ENCODE data around the gene TLR4. TPM values are rescaled to one million over a fixed set of nuclear protein-coding genes. Genes with fewer than 3 reads are reported as not detected.
A peak's percentile ranks its signal among the peaks of the same experiment; 100 is the strongest.

Gene TLR4
- total RNA-seq, 1 experiment from 2014 or later: not detected

- H3K27ac ChIP-seq (ENCODE audit: low read depth, low read length, poor library complexity, severe bottlenecking): peak overlapping the region; percentile 15
- intact Hi-C loops (cut with micrococcal nuclease; ENCODE audit: unreplicated experiment): no loop called here
- no peak overlapping the region for H3K4me3 ChIP-seq (ENCODE audit: low read depth, low read length, poor library complexity, severe bottlenecking)
- no peaks in the 10 kb centered on the region for H3K27me3 ChIP-seq (replicated peaks; ENCODE audit: insufficient read depth, low read depth, low read length, poor library complexity)
- no TSS peak for BruUV-seq (replicated peaks)
- H3K36me3 ChIP-seq (ENCODE audit: insufficient read depth, low read length, poor library complexity, severe bottlenecking): no peaks in the 10 kb centered on the region
- CTCF ChIA-PET: no interaction called here
- H3K4me1 ChIP-seq (ENCODE audit: insufficient read depth, low read length, poor library complexity, severe bottlenecking): peaks cover 4% of the 10 kb centered on the region
- H3K9me3 ChIP-seq (ENCODE audit: low read depth, low read length, poor library complexity, severe bottlenecking): no peaks in the 10 kb centered on the region
- peak; percentile 88 for DNase-seq (ENCODE audit: low spot score)
- POLR2A ChIA-PET (ENCODE audit: low non-redundant PET): no interaction called here
- no peak for TF ChIP-seq EZH2 (IDR thresholded peaks at IDR 0.05; ENCODE audit: borderline replicate concordance, low read depth, low read length, poor library complexity, severe bottlenecking)
- TF ChIP-seq, protein P1, sequence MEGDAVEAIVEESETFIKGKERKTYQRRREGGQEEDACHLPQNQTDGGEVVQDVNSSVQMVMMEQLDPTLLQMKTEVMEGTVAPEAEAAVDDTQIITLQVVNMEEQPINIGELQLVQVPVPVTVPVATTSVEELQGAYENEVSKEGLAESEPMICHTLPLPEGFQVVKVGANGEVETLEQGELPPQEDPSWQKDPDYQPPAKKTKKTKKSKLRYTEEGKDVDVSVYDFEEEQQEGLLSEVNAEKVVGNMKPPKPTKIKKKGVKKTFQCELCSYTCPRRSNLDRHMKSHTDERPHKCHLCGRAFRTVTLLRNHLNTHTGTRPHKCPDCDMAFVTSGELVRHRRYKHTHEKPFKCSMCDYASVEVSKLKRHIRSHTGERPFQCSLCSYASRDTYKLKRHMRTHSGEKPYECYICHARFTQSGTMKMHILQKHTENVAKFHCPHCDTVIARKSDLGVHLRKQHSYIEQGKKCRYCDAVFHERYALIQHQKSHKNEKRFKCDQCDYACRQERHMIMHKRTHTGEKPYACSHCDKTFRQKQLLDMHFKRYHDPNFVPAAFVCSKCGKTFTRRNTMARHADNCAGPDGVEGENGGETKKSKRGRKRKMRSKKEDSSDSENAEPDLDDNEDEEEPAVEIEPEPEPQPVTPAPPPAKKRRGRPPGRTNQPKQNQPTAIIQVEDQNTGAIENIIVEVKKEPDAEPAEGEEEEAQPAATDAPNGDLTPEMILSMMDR (conservative IDR thresholded peaks at IDR 0.05; ENCODE audit: low read depth, low read length): no peak
Measured at GRCh38 chr9:117768750-117769395, 64.7 kb downstream of the TLR4 start.

DNA sequence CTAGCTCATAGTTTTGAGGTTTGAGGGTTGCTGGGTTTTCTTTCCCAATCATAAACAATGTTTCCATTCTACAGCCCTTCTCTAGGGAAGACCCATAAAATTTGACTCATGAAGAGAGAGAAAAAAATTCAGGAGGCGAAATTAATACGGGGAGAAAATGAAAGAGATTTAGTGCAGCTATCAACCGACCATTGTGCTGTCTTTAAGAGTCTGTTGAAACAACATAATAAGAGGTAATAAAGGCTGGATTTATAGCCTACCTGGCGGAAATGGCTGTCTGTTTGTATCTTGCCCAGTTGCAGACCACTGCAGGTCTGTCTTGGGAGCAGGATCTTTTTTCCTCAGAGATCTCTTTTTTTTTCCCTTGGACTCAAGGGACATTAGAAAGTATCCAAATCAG is 66.9 kb downstream of the TLR4 start:
- BruUV-seq (replicated peaks): no TSS peak
- peaks cover 4% of the 10 kb centered on the region for H3K4me1 ChIP-seq (ENCODE audit: insufficient read depth, low read length, poor library complexity, severe bottlenecking)
- intact Hi-C loops (cut with micrococcal nuclease; ENCODE audit: unreplicated experiment): no loop called here
- no peaks in the 10 kb centered on the region for H3K9me3 ChIP-seq (ENCODE audit: low read depth, low read length, poor library complexity, severe bottlenecking)
- TF ChIP-seq EZH2 (IDR thresholded peaks at IDR 0.05; ENCODE audit: borderline replicate concordance, low read depth, low read length, poor library complexity, severe bottlenecking): no peak
- TF ChIP-seq, protein P1 (conservative IDR thresholded peaks at IDR 0.05; ENCODE audit: low read depth, low read length): no peak
- H3K36me3 ChIP-seq (ENCODE audit: insufficient read depth, low read length, poor library complexity, severe bottlenecking): no peaks in the 10 kb centered on the region
- ChIA-PET CTCF (no interaction called here), POLR2A (ENCODE audit: low non-redundant PET) (no interaction called here)
- DNase-seq (ENCODE audit: low spot score): no peak
- no peaks in the 10 kb centered on the region for H3K27me3 ChIP-seq (replicated peaks; ENCODE audit: insufficient read depth, low read depth, low read length, poor library complexity)
- H3K4me3 ChIP-seq (ENCODE audit: low read depth, low read length, poor library complexity, severe bottlenecking): no peak overlapping the region
- no peak overlapping the region for H3K27ac ChIP-seq (ENCODE audit: low read depth, low read length, poor library complexity, severe bottlenecking)

DNA sequence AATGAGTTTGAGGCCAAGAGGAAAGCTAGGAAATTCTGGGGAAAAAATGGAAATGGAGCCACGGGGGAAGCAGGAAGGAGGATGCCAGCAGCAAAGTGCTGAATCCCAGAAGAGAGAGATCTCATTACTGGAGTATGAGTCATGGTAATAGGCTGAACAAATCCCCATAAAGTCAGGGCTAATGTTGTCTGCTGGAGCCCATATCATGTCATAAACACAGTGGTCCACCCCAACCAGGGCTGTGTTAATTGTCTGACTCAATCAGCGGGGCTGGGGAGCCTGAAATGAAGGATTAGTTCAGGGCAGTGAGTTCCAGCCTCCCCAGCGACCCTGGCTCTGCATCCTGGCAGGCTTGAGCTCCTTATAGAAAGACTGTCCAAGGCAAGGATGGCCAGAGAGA is 68.8 kb downstream of the TLR4 start:
- no TSS peak for BruUV-seq (replicated peaks)
- no peak for TF ChIP-seq EZH2 (IDR thresholded peaks at IDR 0.05; ENCODE audit: borderline replicate concordance, low read depth, low read length, poor library complexity, severe bottlenecking)
- TF ChIP-seq, protein P1 (conservative IDR thresholded peaks at IDR 0.05; ENCODE audit: low read depth, low read length): no peak
- POLR2A ChIA-PET (ENCODE audit: low non-redundant PET): no interaction called here
- peaks cover 4% of the 10 kb centered on the region for H3K4me1 ChIP-seq (ENCODE audit: insufficient read depth, low read length, poor library complexity, severe bottlenecking)
- H3K9me3 ChIP-seq (ENCODE audit: low read depth, low read length, poor library complexity, severe bottlenecking): no peaks in the 10 kb centered on the region
- CTCF ChIA-PET: no interaction called here
- no peaks in the 10 kb centered on the region for H3K36me3 ChIP-seq (ENCODE audit: insufficient read depth, low read length, poor library complexity, severe bottlenecking)
- DNase-seq (ENCODE audit: low spot score): peak; percentile 88
- H3K27me3 ChIP-seq (replicated peaks; ENCODE audit: insufficient read depth, low read depth, low read length, poor library complexity): no peaks in the 10 kb centered on the region
- H3K27ac ChIP-seq (ENCODE audit: low read depth, low read length, poor library complexity, severe bottlenecking): no peak overlapping the region
- intact Hi-C loops (cut with micrococcal nuclease; ENCODE audit: unreplicated experiment): no loop called here
- H3K4me3 ChIP-seq (ENCODE audit: low read depth, low read length, poor library complexity, severe bottlenecking): no peak overlapping the region

Measured in A673 (cell line).